Thyroid gland (tissue), 4 donors: ENCODE measurements around the gene PARD3.

Experiments
- CTCF ChIP-seq, 6 experiments: fragments of 200-600 bp in 3 of 6; fragments of 450-650 bp in 3 of 6; sonication (generic) in 3 of 6; IDR thresholded peaks; one replicate each; pipeline ENCODE4 v1.5.1; 2016 to 2019; ENCODE audit warnings: antibody characterized with exemption in 6 of 6, mild to moderate bottlenecking in 2 of 6, inconsistent platforms in 1 of 6, moderate library complexity in 1 of 6
- POLR2A ChIP-seq, 2 donors: fragments of 450-650 bp; IDR thresholded peaks; one replicate each; pipeline ENCODE4 v1.6.1; 2017; ENCODE audit warnings: antibody characterized with exemption in 2 of 2, mild to moderate bottlenecking in 2 of 2, moderate library complexity in 1 of 2

GRCh38 chr10:34558093-34558583 is 257.0 kb downstream of the PARD3 start:
- TF ChIP-seq POLR2A (IDR thresholded peaks at IDR 0.05) (no peak), CTCF (IDR thresholded peaks at IDR 0.05) (no peak)
